HFF-Myc (cell line): ENCODE measurements around the gene IFI27.

Experiments
- DNase-seq: peaks from one replicate; pipeline ENCODE4 v3.0.0-alpha.2; 2011; ENCODE audit warnings: low read depth; ENCODE audit errors: extremely low read depth
- H3K4me3 ChIP-seq: replicated peaks from 2 replicates; pipeline ENCODE4 v1.5.1; 2011; ENCODE audit warnings: low read depth, mild to moderate bottlenecking, control low read depth, low read length
- CTCF ChIP-seq: IDR thresholded peaks from 2 replicates; pipeline ENCODE4 v1.5.1; 2012; ENCODE audit warnings: mild to moderate bottlenecking, low read depth, low read length, control low read depth; ENCODE audit errors: missing control alignments

IFI27 gene

GRCh38 chr14:94117856-94118255 lies 7.3 kb downstream of the IFI27 start:
- TF ChIP-seq CTCF = no peak
- H3K4me3 ChIP-seq = no peak overlapping the region
- no peak for DNase-seq

- no peak for DNase-seq
- TF ChIP-seq CTCF = no peak
- no peak overlapping the region for H3K4me3 ChIP-seq
These were observed 8.5 kb downstream of the IFI27 start for GRCh38 chr14:94119071-94119470.

- no peak overlapping the region for H3K4me3 ChIP-seq
- TF ChIP-seq CTCF = no peak
- DNase-seq = no peak
These were observed 10.3 kb downstream of the IFI27 start for GRCh38 chr14:94120667-94121340.

- TF ChIP-seq CTCF = no peak
- DNase-seq = no peak
- H3K4me3 ChIP-seq = no peak overlapping the region
These were observed 10.9 kb downstream of the IFI27 start for GRCh38 chr14:94121485-94121884.

- DNase-seq = no peak
- no peak overlapping the region for H3K4me3 ChIP-seq
- TF ChIP-seq CTCF = no peak
These were observed 11.9 kb downstream of the IFI27 start for GRCh38 chr14:94122438-94122837.

- TF ChIP-seq CTCF = no peak
- no peak overlapping the region for H3K4me3 ChIP-seq
- DNase-seq = no peak
These were observed 12.8 kb downstream of the IFI27 start for GRCh38 chr14:94123296-94123695.

- H3K4me3 ChIP-seq = no peak overlapping the region
- no peak for DNase-seq
- no peak for TF ChIP-seq CTCF
These were observed 13.3 kb downstream of the IFI27 start for GRCh38 chr14:94123868-94124267.
